Natural killer cell (primary cell): ENCODE data around the gene TIGD6. TPM values are rescaled to one million over a fixed set of nuclear protein-coding genes. Genes with fewer than 3 reads are reported as not detected.

ENCODE experiments used
- ATAC-seq, 3 donors: fragments of 150-1000 bp in 2 of 3; fragments of 200-7000 bp in 1 of 3; cut with Tn5 transposase; 1 replicate in 1 of 3; 2 replicates in 2 of 3; pipeline ENCODE4 v1.10.0; 2021; ENCODE audit warnings: mild to moderate bottlenecking in 2 of 3, moderate library complexity in 2 of 3
- DNase-seq, 2 donors: peaks; one replicate each; pipeline versions ENCODE4 v3.0.0 to v3.0.0-alpha.2; 2013 to 2021; ENCODE audit warnings: mixed read lengths in 1 of 2
- H3K27ac ChIP-seq: one replicate; pipeline ENCODE4 v1.5.1; 2013; ENCODE audit warnings: mild to moderate bottlenecking, low read length
- H3K27me3 ChIP-seq: one replicate; pipeline ENCODE4 v1.6.1; 2013; ENCODE audit warnings: low read length; ENCODE audit not compliant: control insufficient read depth, insufficient read depth
- H3K36me3 ChIP-seq: one replicate; pipeline ENCODE4 v1.6.1; 2013; ENCODE audit warnings: low read length; ENCODE audit not compliant: control insufficient read depth, insufficient read depth
- H3K4me1 ChIP-seq: one replicate; pipeline ENCODE4 v1.6.1; 2013; ENCODE audit warnings: low read length; ENCODE audit not compliant: control insufficient read depth, insufficient read depth
- H3K4me3 ChIP-seq: one replicate; pipeline ENCODE4 v1.5.1; 2013; ENCODE audit warnings: low read length
- H3K9me3 ChIP-seq: one replicate; pipeline ENCODE4 v1.6.1; 2013; ENCODE audit warnings: low read length; ENCODE audit not compliant: control insufficient read depth, insufficient read depth
- H3K27ac Mint-ChIP-seq, 2 donors: one replicate each; pipeline ENCODE4 v1.8.0; 2022; ENCODE audit warnings: mild to moderate bottlenecking in 2 of 2, mixed read lengths in 2 of 2, moderate library complexity in 1 of 2
- H3K27me3 Mint-ChIP-seq, 2 donors: one replicate each; pipeline ENCODE4 v1.8.0; 2022; ENCODE audit warnings: low read depth in 2 of 2, mixed read lengths in 2 of 2
- H3K36me3 Mint-ChIP-seq: one replicate; pipeline ENCODE4 v1.8.0; 2022; ENCODE audit warnings: mixed read lengths
- H3K4me1 Mint-ChIP-seq, 2 donors: one replicate each; pipeline ENCODE4 v1.8.0; 2022; ENCODE audit warnings: mixed read lengths in 2 of 2
- H3K4me3 Mint-ChIP-seq: one replicate; pipeline ENCODE4 v1.8.0; 2022; ENCODE audit warnings: mild to moderate bottlenecking, moderate library complexity, mixed read lengths
- H3K9me3 Mint-ChIP-seq, 2 donors: one replicate each; pipeline ENCODE4 v1.8.0; 2022; ENCODE audit warnings: mixed read lengths in 2 of 2
- CTCF ChIP-seq: fragments of 200-600 bp; IDR thresholded peaks from one replicate; pipeline ENCODE4 v1.8.0; 2022; ENCODE audit warnings: antibody characterized with exemption
- WGBS: methylation state at CpG from one replicate; pipeline ENCODE4 v1.1.7; 2013; ENCODE audit warnings: missing lambda C conversion rate; ENCODE audit not compliant: insufficient coverage; 5-methylcytosine and 5-hydroxymethylcytosine counted together
- intact Hi-C: fragments of 100-400 bp; cut with micrococcal nuclease; formaldehyde crosslinking; loops from one replicate; pipeline ENCODE4 v1.14.2; 2022
- total RNA-seq, 4 donors: library from RNA; stranded (reverse); fragments of 120-200 nt in 1 of 4; gene quantifications; one replicate each; pipeline versions ENCODE4 v1.2.3 to v1.2.4, GENCODE V29; 2013 to 2022

The TIGD6 gene
- total RNA-seq, 3 donors from 2014 or later (not counting 1 experiment from before 2014, with no cell fraction given) = 1.8 to 3.9 (median 2.5) TPM

GRCh38 chr5:150016537-150016936 lies 16.1 kb upstream of the TIGD6 start:
- H3K4me3 Mint-ChIP-seq = no peak overlapping the region
- Histone ChIP-seq H3K4me3 (no peak overlapping the region), H3K27me3 (no peaks in the 10 kb centered on the region), H3K4me1 (no peaks in the 10 kb centered on the region), H3K36me3 (peaks cover 86% of the 10 kb centered on the region), H3K27ac (no peak overlapping the region), H3K9me3 (peaks cover 6% of the 10 kb centered on the region)
- peaks cover 0 to 4% of the 10 kb centered on the region in 2 donors for H3K9me3 Mint-ChIP-seq
- no peak for DNase-seq
- peaks cover 7 to 11% of the 10 kb centered on the region in 2 donors for H3K4me1 Mint-ChIP-seq
- no peak for TF ChIP-seq CTCF
- peaks cover 65% of the 10 kb centered on the region for H3K36me3 Mint-ChIP-seq
- H3K27me3 Mint-ChIP-seq = no peaks in the 10 kb centered on the region
- H3K27ac Mint-ChIP-seq = no peak overlapping the region
- ATAC-seq = no peak
- intact Hi-C loops = no loop called here

GRCh38 chr5:150015415-150015814 lies 15.0 kb upstream of the TIGD6 start:
- Histone ChIP-seq H3K36me3 (peaks cover 86% of the 10 kb centered on the region), H3K27ac (no peak overlapping the region), H3K9me3 (peaks cover 6% of the 10 kb centered on the region), H3K27me3 (no peaks in the 10 kb centered on the region), H3K4me3 (no peak overlapping the region), H3K4me1 (no peaks in the 10 kb centered on the region)
- H3K4me1 Mint-ChIP-seq = peaks cover 6 to 11% of the 10 kb centered on the region in 2 donors
- peaks cover 0 to 4% of the 10 kb centered on the region in 2 donors for H3K9me3 Mint-ChIP-seq
- WGBS = 100% methylated on average over 2 of the region's 3 CpGs
- H3K36me3 Mint-ChIP-seq = peaks cover 55% of the 10 kb centered on the region
- no peak for DNase-seq
- H3K27ac Mint-ChIP-seq = no peak overlapping the region
- intact Hi-C loops = no loop called here
- no peak overlapping the region for H3K4me3 Mint-ChIP-seq
- no peak for TF ChIP-seq CTCF
- H3K27me3 Mint-ChIP-seq = no peaks in the 10 kb centered on the region
- ATAC-seq = no peak

GRCh38 chr5:150014456-150014855 lies 14.0 kb upstream of the TIGD6 start:
- intact Hi-C loops = no loop called here
- Histone ChIP-seq H3K27ac (no peak overlapping the region), H3K4me3 (no peak overlapping the region), H3K36me3 (peaks cover 86% of the 10 kb centered on the region), H3K9me3 (peaks cover 6% of the 10 kb centered on the region), H3K27me3 (no peaks in the 10 kb centered on the region), H3K4me1 (no peaks in the 10 kb centered on the region)
- Mint-ChIP-seq H3K4me1 (peaks cover 14 to 19% of the 10 kb centered on the region in 2 donors), H3K27me3 (no peaks in the 10 kb centered on the region), H3K27ac (no peak overlapping the region), H3K9me3 (peaks cover 0 to 4% of the 10 kb centered on the region in 2 donors), H3K36me3 (peaks cover 46% of the 10 kb centered on the region), H3K4me3 (no peak overlapping the region)
- no peak for TF ChIP-seq CTCF
- 100% methylated on average over 3 of the region's 3 CpGs for WGBS
- DNase-seq = no peak
- no peak for ATAC-seq

- Histone ChIP-seq H3K27ac (no peak overlapping the region), H3K27me3 (no peaks in the 10 kb centered on the region), H3K36me3 (peaks cover 83% of the 10 kb centered on the region), H3K4me3 (no peak overlapping the region), H3K9me3 (peaks cover 6% of the 10 kb centered on the region), H3K4me1 (no peaks in the 10 kb centered on the region)
- Mint-ChIP-seq H3K4me1 (peaks cover 17 to 21% of the 10 kb centered on the region in 2 donors), H3K27me3 (no peaks in the 10 kb centered on the region), H3K9me3 (peaks cover 0 to 4% of the 10 kb centered on the region in 2 donors), H3K27ac (no peak overlapping the region), H3K4me3 (no peak overlapping the region), H3K36me3 (peaks cover 41% of the 10 kb centered on the region)
- DNase-seq (no peak), ATAC-seq (peak in 1 of 3 donors; percentile 39)
- WGBS = 99% methylated on average over 4 of the region's 4 CpGs
- intact Hi-C loops = no loop called here
- no peak for TF ChIP-seq CTCF
These were observed 13.5 kb upstream of the TIGD6 start for GRCh38 chr5:150013931-150014330.
